ENCODE measurements around the gene MINK1.
A peak's percentile ranks its signal among the peaks of the same experiment; 100 is the strongest.
"Not testable (repeated sequence)": the region's sequence is repeated elsewhere in the genome, so short reads cannot be mapped to it uniquely, and the experiment has no call there.

MINK1 gene

GRCh38 chr17:4908711-4909496 lies 75.8 kb downstream of the MINK1 start:
- DNase-seq = peak; percentile 66 to 97 (median 81)
- intact Hi-C loops (cut with DNase I) = loop anchor here (1.0 to 10.0 kb wide), 2 partner anchors 56 to 153 kb away; partner anchors contain the start of gene SPAG7

DNA sequence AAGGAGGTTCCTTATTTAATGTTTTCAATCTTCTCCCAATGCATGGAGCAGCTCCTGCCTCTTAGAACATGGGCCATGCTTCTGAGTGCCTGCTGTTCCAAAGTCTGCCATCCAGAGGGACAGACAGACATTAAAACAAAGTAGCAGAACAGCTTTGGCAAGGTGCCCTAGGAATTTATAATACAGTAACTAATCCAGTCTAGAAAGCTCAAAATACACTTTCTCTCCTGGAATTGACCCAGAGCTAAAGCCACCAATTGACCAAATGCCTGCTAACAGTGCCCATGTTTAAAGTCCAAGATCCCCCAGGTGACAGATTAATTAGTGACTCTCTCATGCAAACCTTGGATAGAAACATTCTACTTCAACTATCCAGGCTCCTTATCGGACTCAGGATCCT lies 80.9 kb downstream of the MINK1 start:
- intact Hi-C loops (cut with DNase I) = no loop called here
- DNase-seq = no peak

DNA sequence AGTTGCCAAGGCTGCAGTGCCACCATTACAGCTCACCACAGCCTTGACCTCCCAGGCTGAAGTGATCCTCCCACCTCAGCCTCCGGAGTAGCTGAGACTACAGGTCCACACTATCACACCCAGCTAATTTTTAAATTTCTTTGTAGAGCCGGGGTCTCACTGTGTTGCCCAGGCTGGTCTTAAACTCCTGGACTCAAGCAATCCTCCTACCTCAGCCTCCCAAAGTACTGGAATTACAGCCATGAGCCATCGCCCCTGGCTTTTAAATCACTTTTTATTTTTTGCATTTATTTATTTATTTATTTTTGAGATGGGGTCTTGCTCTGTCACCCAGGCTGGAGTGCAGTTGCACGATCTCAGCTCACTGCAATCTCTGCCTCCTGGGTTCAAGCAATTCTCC lies 81.4 kb downstream of the MINK1 start:
- intact Hi-C loops (cut with DNase I) = not testable (repeated sequence)
- peak in 2 of 10 donors; percentile 27 to 39 for DNase-seq

DNA sequence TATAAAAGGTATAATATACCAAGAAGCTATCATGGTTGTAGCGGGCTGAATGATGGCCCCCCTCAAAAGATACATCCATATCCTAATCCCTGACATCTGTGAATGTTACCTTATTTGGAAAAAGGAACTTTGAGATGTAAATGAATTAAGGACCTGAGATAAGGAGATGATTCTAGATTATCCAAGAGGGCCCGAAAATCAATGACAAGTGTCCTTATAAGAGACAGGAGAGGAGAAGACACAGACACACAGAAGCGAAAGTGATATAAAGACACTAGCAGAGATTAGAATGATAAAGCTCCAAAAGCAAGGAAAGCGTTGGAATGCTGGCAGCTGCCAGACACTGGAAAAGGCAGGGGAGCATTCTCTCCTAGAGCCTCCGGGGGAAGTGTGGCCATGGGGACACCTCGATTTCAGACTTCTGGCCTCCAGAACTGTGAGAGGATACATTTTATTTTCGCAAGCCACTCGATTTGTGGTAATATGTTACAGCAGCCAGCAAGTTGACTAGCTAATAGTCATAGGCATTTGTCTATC lies 86.4 kb downstream of the MINK1 start:
- intact Hi-C loops (cut with DNase I) = no loop called here
- DNase-seq = peak in 2 of 10 donors; percentile 8 to 29

GRCh38 chr17:4920351-4921048 lies 87.4 kb downstream of the MINK1 start:
- intact Hi-C loops (cut with DNase I) = no loop called here
- peak in 2 of 10 donors; percentile 36 to 41 for DNase-seq

- intact Hi-C loops (cut with DNase I) = no loop called here
- peak in 2 of 10 donors; percentile 8 to 24 for DNase-seq
Observed at GRCh38 chr17:4921320-4921719, 88.2 kb downstream of the MINK1 start.

DNA sequence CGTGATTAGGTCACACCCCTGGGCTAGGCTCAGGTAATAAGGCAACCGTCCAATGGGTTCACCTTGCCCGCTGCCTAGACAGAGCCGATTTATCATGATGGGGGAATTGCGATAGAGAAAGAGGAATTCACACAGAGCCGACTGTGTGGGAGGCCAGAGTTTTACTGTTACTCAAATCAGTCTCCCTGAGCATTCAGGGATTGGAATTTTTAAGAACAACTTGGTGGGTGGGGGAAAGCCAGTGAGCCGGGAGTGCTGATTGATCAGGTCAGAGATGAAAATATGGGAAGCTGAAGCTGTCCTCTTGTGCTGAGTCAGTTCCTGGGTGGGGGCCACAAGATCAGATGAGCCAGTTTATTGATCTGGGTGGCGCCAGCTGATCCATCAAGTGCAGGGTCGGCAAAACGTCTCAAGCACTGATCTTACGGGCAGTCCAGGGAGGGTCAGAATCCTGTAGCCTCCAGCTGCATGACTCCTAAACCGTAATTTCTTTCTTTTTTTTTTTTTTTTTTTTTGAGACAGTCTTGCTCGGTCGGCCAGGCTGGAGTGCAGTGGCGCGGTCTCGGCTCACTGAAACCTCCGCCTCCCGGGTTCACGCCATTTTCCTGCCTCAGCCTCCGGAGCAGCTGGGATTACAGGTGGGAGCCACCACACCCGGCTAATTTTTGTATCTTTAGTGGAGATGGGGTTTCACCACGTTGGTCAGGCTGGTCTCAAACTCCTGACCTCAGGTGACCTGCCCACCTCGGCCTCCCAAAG lies 93.6 kb downstream of the MINK1 start:
- intact Hi-C loops (cut with DNase I) = not testable (repeated sequence)
- peak in 1 of 10 donors; percentile 16 for DNase-seq

GRCh38 chr17:4928881-4929280 lies 95.7 kb downstream of the MINK1 start:
- intact Hi-C loops (cut with DNase I) = no loop called here
- DNase-seq = peak in 2 of 10 donors; percentile 59

DNA sequence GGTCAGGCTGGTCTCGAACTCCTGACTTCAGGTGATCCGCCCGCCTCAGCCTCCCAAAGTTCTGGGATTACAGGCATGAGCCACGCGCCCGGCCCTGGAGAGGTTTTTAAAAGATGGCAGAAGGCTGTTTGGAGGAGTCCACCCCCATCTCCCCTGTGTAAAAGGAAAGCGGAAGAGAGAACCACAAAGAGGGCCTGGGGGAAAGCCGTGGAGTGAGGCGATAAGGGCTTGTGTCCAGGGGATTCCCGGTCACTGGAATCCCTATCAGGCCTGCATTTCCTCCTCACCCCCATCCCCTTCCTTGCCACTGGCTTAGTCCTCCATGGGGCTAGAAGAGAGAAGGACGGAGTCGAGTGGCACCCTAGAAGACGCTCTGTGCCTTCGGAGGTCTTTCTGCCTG lies 98.8 kb downstream of the MINK1 start, which contains the start of gene GP1BA:
TSS of gene GP1BA (plus strand) at position 315 of the 400 bp plus-strand sequence. CDS start 328 bp downstream, outside the sequence.
- intact Hi-C loops (cut with DNase I) = no loop called here
- DNase-seq = peak in 2 of 10 donors; percentile 39 to 41

- intact Hi-C loops (cut with DNase I) = no loop called here
- DNase-seq = peak in 3 of 10 donors; percentile 61 to 80 (median 66)
Observed at GRCh38 chr17:4932756-4933155, 99.6 kb downstream of the MINK1 start.

DNA sequence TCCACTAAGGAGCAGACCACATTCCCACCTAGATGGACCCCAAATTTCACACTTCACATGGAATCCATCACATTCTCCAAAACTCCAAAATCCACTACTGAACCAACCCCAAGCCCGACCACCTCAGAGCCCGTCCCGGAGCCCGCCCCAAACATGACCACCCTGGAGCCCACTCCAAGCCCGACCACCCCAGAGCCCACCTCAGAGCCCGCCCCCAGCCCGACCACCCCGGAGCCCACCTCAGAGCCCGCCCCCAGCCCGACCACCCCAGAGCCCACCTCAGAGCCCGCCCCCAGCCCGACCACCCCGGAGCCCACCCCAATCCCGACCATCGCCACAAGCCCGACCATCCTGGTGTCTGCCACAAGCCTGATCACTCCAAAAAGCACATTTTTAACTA lies 100.5 kb downstream of the MINK1 start:
- peak in 3 of 10 donors; percentile 12 to 35 (median 19) for DNase-seq
- intact Hi-C loops (cut with DNase I) = no loop called here

DNA sequence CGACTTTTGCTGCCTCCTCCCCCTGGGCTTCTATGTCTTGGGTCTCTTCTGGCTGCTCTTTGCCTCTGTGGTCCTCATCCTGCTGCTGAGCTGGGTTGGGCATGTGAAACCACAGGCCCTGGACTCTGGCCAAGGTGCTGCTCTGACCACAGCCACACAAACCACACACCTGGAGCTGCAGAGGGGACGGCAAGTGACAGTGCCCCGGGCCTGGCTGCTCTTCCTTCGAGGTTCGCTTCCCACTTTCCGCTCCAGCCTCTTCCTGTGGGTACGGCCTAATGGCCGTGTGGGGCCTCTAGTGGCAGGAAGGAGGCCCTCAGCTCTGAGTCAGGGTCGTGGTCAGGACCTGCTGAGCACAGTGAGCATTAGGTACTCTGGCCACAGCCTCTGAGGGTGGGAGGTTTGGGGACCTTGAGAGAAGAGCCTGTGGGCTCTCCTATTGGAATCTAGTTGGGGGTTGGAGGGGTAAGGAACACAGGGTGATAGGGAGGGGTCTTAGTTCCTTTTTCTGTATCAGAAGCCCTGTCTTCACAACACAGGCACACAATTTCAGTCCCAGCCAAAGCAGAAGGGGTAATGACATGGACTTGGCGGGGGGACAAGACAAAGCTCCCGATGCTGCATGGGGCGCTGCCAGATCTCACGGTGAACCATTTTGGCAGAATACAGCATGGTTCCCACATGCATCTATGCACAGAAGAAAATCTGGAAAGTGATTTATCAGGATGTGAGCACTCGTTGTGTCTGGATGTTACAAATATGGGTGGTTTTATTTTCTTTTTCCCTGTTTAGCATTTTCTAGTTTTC lies 101.2 kb downstream of the MINK1 start:
- DNase-seq = peak in 3 of 10 donors; percentile 51 to 81 (median 58)
- intact Hi-C loops (cut with DNase I) = no loop called here

- peak in 2 of 10 donors; percentile 23 to 65 for DNase-seq
- intact Hi-C loops (cut with DNase I) = no loop called here
Observed at GRCh38 chr17:4935650-4936049, 102.5 kb downstream of the MINK1 start.

DNA sequence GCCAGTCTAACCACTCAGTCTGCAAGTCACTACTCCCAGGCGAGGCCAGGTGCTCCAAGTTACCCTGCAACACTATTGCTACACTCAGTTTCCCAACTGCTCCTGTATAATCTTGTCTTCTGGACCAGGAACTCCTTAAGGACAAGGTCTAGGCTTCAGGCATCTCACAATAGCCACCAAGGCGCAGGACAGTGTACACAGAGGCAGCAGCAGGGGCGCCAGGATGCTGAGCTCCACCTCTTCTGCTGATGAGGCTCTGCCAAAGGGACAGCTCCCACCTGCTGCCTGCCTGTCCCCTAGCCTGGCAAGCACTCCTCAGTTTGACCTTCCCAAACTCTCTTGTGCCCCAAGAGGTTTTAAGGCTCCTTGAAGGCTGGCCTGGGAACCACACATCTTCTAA lies 103.3 kb downstream of the MINK1 start:
- DNase-seq = peak in 2 of 10 donors; percentile 22 to 51
- intact Hi-C loops (cut with DNase I) = no loop called here

DNA sequence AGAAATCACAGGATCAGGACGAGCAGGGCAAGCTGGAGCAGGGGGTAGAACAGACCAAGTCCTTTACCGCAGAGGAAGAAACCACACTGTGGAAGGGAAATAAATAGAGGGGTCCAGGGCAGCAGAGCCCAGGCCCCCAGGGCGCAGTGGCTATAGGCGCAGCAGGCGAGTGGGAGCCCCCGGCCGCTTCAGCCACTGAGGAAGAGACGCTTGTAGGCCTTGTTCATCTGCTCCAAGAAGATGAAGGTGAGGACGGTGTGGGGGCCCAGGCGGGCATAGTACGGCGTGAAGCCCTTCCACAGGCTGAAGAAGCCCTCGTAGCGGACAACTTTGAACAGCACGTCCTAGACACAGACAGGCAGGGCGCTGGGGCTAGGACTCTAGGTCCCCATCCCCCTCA lies 104.4 kb downstream of the MINK1 start:
- DNase-seq = peak in 1 of 10 donors; percentile 67
- intact Hi-C loops (cut with DNase I) = no loop called here

- intact Hi-C loops (cut with DNase I) = no loop called here
- peak in 2 of 10 donors; percentile 67 to 69 for DNase-seq
Observed at GRCh38 chr17:4938069-4938491, 104.9 kb downstream of the MINK1 start.

DNA sequence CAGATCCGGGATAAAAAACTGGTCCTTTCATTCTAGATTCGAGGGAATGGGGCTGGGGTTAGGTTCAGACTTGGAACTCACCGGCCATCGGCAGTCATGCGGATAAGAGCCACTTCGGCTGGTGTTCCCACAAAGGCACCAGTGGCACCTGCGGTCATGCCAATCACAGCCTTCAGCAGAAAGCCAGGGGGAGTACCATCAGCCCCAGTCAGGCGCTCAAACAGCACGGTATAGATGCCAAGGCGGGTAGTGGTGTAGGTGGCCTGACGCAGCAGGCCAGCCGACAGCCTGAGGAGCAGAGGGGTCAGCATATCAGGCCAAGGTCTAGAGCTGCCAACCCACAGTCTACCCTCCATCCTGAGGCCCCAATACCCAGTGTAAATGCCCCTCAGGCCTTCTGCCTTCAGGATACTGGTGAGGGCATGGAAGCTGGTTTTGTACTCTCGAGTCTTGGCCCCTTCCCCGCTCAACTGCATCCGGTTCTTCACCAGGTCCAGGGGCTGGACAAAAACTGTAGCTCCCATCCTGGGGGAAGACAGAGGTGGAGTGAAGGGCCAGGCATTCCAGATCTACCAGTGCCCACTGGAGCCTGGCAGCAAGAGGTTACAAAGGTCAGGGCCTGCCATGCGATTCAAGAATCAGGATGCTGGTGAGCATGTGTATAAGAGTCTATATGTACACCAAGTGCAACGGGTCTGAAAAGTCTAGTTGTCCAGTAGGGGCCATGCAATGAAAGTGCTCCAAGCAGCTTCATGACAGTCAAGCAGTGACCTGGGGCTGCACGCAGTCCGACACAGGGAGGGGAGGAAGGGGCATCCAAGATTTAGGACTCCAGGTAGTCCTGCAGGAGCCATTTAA lies 105.8 kb downstream of the MINK1 start:
- intact Hi-C loops (cut with DNase I) = no loop called here
- DNase-seq = peak in 2 of 10 donors; percentile 37 to 46

GRCh38 chr17:4939546-4939795 lies 106.3 kb downstream of the MINK1 start:
- peak in 1 of 10 donors; percentile 85 for DNase-seq

More at GRCh38 chr17:4939546-4939795, 106.3 kb downstream of the MINK1 start:
- intact Hi-C loops (cut with DNase I) = no loop called here
